ENCODE measurements around the gene HAAO. TPM values are rescaled to one million over a fixed set of nuclear protein-coding genes. Genes with fewer than 3 reads are reported as not detected.

HAAO gene
- total and polyA plus RNA-seq, 2 of the 8 experiments (the other 6 are each of a cell fraction or from before 2014, with no cell fraction given) = 2.5 to 7.0 TPM

- no peaks in the 10 kb centered on the region for H3K79me2 ChIP-seq (ENCODE audit: control insufficient read depth in 1 of 2, insufficient read depth in 2 of 2, low read length in 2 of 2)
- H4K8ac ChIP-seq (ENCODE audit: extremely low read depth, insufficient read depth, low read length) = no peak overlapping the region
- no peak overlapping the region for H3K4ac ChIP-seq (replicated peaks; ENCODE audit: insufficient read length, low read depth, low read length)
- H3K4me2 ChIP-seq (ENCODE audit: insufficient read depth in 1 of 2, low read depth in 2 of 2, low read length in 2 of 2) = no peak overlapping the region
- H4K5ac ChIP-seq (ENCODE audit: insufficient read length, low read depth, low read length) = no peak overlapping the region
- H3K14ac ChIP-seq (ENCODE audit: insufficient read length) = no peak overlapping the region
- TF ChIP-seq SAP30 (IDR thresholded peaks at IDR 0.05; ENCODE audit: insufficient read depth, insufficient replicate concordance, low read length) (no peak), NANOG (IDR thresholded peaks at IDR 0.05; ENCODE audit: insufficient read depth, low read depth, low read length, poor library complexity, severe bottlenecking) (no peak), PHF8 (conservative IDR thresholded peaks at IDR 0.05; ENCODE audit: low read depth, low read length) (no peak), TAF7 (optimal IDR thresholded peaks at IDR 0.05; ENCODE audit: borderline replicate concordance, low read depth, low read length) (no peak), POLR2A (IDR thresholded peaks at IDR 0.05; ENCODE audit: control extremely low read depth in 1 of 2, low read depth in 2 of 2, low read length in 2 of 2) (no peak), GTF2F1 (IDR thresholded peaks at IDR 0.05; ENCODE audit: borderline replicate concordance, low read depth, low read length) (no peak), CBX8 (IDR thresholded peaks at IDR 0.05; ENCODE audit: borderline replicate concordance, low read depth, low read length) (no peak)
- no peak overlapping the region for H2BK20ac ChIP-seq (ENCODE audit: low read length)
- FAIRE-seq (no peak), DNase-seq (ENCODE audit: low read depth in 1 of 2, low spot score in 2 of 2) (no peak)
- no peak overlapping the region for H3K9ac ChIP-seq (replicated peaks in 1 of 4; ENCODE audit: extremely low read depth in 1 of 4, low read depth in 3 of 4, low read length in 3 of 4)
- H3K27me3 ChIP-seq (replicated peaks in 1 of 4; ENCODE audit: control insufficient read depth in 3 of 4, extremely low read depth in 1 of 4, insufficient read depth in 3 of 4, low read length in 3 of 4) = no peaks in the 10 kb centered on the region
- no peak overlapping the region for H2AFZ ChIP-seq (ENCODE audit: low read length)
- H3K36me3 ChIP-seq (ENCODE audit: control insufficient read depth in 2 of 4, insufficient read depth in 4 of 4, low read length in 3 of 4) = peaks cover 0 to 12% (median 1%) of the 10 kb centered on the region in 4 experiments; a peak in 4 of 8 replicates
- no peak overlapping the region for H3K56ac ChIP-seq (replicated peaks; ENCODE audit: insufficient read length, low read depth, low read length)
- no peak overlapping the region for H2BK15ac ChIP-seq (ENCODE audit: low read length)
- H3K23me2 ChIP-seq (ENCODE audit: low read depth, low read length) = no peaks in the 10 kb centered on the region
- H3K79me1 ChIP-seq (ENCODE audit: low read depth, low read length) = peaks cover 4% of the 10 kb centered on the region
- H3K9me3 ChIP-seq (ENCODE audit: insufficient read depth in 2 of 2, low read depth in 1 of 2, low read length in 1 of 2) = peaks cover 0 to 2% of the 10 kb centered on the region in 2 experiments; a peak in 1 of 4 replicates
- H2BK12ac ChIP-seq (ENCODE audit: low read depth, low read length) = no peak overlapping the region
- no peak overlapping the region for H3K23ac ChIP-seq (ENCODE audit: insufficient read length)
- H3K4me1 ChIP-seq (replicated peaks in 1 of 4; ENCODE audit: control insufficient read depth in 3 of 4, insufficient read depth in 4 of 4, low read length in 3 of 4) = peaks cover 0 to 4% (median 2%) of the 10 kb centered on the region in 4 experiments; a peak in 1 of 7 replicates
- no peak overlapping the region for H3K18ac ChIP-seq (ENCODE audit: extremely low read depth, low read length)
- H2BK5ac ChIP-seq (ENCODE audit: low read depth, low read length) = no peak overlapping the region
- CTCF ChIA-PET (ENCODE audit: partially characterized antibody) = interaction anchor here (0.7 to 2.4 kb wide), 5 partner anchors 8 to 19 kb away, joined by 3 to 9 read pairs (median 3); no protein-coding TSS in a partner anchor
- WGBS, 2 experiments (ENCODE audit: extremely low coverage in 1 of 2, insufficient coverage in 1 of 2, insufficient read length in 1 of 2, insufficient replicate concordance in 2 of 2, low coverage in 1 of 2, low lambda C conversion rate in 2 of 2, missing lambda C conversion rate in 1 of 2) = 95% methylated on average over 3 of the region's 3 CpGs; no CpG with 5 or more reads in 1 of the 2 experiments
- no peaks in the 10 kb centered on the region for H4K20me1 ChIP-seq (replicated peaks in 1 of 2; ENCODE audit: control insufficient read depth in 1 of 2, insufficient read depth in 2 of 2, low read length in 2 of 2)
- no peak overlapping the region for H2BK120ac ChIP-seq (replicated peaks; ENCODE audit: low read depth, low read length)
- no peak overlapping the region for H2AK5ac ChIP-seq (ENCODE audit: low read depth, low read length)
- no peak overlapping the region for H3K4me3 ChIP-seq (ENCODE audit: extremely low read depth in 1 of 4, insufficient read depth in 2 of 4, low read depth in 3 of 4, low read length in 4 of 4)
- H4K91ac ChIP-seq (replicated peaks; ENCODE audit: insufficient read length, low read length) = no peak overlapping the region
- no peak overlapping the region for H3K27ac ChIP-seq (ENCODE audit: low read depth, low read length)
- POLR2A ChIA-PET (ENCODE audit: partially characterized antibody) = interaction anchor here (0.6 kb wide), 1 partner anchor 12 kb away, joined by 3 read pairs; no protein-coding TSS in a partner anchor
Measured at GRCh38 chr2:42741140-42741539, 51.2 kb downstream of the HAAO start.

Measured in H1 (cell line).